HG03442 (cell line): Measurements from ENCODE around the gene AKT1.
A peak's percentile ranks its signal among the peaks of the same experiment; 100 is the strongest.

Experiments
- ATAC-seq: cut with Tn5 transposase; IDR thresholded peaks from one replicate; pipeline ENCODE4 v1.9.1; 2021; ENCODE audit warnings: mild to moderate bottlenecking, moderate library complexity; ENCODE audit not compliant: unreplicated experiment

AKT1 gene

DNA sequence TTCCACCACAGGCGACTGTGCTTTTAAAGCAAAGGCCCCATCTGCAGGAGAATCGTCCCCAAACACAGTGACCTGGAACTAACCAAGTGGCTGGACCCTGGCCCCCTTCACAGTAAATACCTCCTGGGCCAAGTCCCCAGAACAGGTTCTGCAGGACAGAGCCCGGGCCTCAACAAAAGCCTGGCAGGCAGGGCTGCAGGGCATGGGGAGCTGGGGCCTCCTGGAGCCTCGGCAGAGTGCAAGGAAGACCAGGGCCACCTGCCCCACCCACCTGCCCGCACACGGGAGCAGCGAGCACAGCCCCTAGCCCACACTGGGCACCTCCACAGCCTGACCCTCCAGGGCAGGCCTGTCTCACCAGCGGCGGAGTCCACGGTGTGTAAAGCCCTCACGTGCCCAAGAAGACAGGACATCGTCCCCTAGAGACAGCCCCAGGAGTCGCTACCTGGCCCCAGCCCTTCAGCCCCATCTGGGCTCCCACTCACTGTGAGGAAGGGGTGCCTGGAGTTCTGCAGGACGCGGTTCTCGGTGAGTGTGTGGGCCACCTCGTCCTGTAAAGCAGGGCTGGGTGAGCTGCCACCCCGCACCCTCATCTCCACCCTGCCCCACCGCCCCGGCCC is 21.0 kb downstream of the AKT1 start:
- ATAC-seq = no peak

GRCh38 chr14:104773505-104774452 is 21.8 kb downstream of the AKT1 start:
- no peak for ATAC-seq

DNA sequence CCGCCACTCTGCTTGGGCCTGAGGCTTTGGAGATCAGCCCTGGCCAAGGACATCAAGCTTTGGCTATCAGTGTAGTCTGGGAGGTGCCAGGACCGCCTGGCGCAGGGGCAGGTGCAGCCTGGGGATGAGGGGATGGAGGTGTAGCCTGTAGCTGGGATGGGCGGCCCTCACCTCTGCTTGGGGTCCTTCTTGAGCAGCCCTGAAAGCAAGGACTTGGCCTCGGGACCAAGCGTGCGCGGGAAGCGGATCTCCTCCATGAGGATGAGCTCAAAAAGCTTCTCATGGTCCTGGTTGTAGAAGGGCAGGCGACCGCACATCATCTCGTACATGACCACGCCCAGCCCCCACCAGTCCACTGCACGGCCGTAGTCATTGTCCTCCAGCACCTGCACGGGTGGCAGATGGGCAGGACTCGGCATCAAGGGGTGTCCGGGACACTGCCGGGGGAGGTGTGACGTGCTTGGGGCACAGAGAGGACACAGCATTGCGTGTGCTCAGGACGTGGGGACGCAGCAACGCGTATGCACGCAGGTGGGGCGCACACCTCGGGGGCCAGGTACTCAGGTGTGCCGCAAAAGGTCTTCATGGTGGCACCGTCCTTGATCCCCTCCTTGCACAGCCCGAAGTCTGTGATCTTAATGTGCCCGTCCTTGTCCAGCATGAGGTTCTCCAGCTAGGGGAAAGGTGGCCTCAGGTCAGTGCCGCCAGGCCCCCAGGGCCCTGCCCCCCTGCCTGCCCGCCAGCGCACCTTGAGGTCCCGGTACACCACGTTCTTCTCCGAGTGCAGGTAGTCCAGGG is 22.6 kb downstream of the AKT1 start:
- no peak for ATAC-seq

GRCh38 chr14:104771918-104772706 is 23.4 kb downstream of the AKT1 start:
- no peak for ATAC-seq

DNA sequence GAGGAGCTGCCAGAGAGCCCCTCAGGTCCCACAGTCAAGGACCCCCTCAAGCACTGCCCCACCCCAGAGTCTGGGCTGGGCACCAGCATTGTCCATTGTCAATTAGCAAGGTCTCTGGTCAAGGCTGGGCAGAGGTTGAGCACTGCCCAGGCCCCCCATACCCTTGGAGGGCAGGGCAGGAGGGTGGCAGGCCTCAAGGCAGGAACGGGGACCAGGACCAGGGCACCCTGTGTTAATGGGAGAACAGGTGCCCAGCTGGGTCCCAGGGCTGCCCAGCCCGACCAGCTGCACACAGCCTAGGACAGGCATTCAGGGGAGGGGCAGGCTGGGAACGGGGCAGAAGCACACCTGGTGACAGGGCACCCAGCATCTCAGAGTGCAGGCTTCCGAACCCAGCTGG is 24.2 kb downstream of the AKT1 start:
- no peak for ATAC-seq

DNA sequence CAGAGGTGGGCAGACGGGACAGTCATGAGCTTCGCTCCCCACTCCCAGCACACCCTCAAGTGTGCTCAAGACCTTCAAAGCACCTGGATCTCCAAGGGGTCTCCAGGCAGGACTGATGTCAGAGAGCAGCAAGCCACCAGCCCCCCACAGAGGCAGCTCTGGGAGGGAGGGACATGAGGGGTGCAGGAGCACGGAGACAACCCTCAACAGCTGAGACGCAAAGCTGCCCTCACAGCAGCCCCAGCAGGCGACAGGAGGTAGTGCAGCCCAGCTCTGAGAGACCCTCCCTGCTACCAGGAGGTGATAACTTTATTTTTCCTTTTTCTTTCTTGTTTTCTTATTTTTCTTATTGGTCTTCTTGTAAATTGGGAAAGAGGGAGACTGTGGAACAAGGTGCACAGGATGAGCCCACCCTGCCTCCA is 24.7 kb downstream of the AKT1 start:
- no peak for ATAC-seq

DNA sequence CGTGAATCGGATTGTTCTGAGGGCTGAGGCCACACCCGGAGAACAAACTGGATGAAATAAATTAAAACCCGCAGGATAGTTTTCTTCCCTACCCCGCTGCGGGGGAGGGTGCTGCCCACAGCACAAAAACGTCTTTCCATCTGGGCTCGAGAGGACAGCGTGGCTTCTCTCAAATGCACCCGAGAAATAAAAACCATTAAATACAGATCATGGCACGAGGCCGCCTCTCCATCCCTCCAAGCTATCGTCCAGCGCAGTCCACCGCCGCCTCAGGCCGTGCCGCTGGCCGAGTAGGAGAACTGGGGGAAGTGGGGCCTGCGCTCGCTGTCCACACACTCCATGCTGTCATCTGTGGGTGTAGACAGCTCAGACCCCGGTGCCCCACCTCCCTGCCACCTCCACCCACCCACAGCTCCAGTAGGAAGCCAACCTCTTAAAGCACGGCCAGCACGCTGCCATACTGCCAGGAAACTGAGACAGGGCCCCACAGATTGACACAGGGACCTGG is 25.4 kb downstream of the AKT1 start:
- no peak for ATAC-seq

DNA sequence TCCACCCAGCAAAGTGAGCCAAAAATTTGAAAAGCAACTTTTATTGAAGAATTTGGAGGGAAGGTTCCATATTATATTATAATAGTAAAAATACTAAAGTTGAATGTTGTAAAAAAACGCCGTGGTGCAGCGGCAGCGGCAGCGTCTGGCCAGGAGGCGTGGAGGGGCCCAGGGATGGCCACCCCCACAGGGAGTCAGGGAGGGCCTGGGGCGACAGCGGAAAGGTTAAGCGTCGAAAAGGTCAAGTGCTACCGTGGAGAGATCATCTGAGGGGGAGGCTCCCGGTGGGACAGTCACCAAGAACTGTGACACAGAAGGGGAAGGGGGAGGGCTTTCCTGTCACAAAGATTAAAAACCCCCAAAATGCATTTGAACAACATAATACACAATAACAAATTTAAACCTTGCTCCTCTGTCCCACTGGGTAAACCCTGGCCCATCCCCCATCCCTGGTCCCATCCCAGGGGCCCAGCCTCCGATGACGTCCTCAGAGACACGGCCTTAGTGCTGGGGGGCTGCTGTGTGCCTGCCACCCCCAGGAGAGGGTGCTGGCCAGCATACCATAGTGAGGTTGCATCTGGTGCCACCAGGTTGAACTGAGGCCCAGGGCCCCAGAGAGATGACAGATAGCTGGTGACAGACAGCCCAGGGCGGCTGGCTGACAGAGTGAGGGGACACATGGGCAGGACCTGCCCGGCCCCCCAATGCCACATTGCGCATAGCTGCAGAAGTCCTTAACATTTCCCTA is 26.1 kb downstream of the AKT1 start:
- no peak for ATAC-seq

DNA sequence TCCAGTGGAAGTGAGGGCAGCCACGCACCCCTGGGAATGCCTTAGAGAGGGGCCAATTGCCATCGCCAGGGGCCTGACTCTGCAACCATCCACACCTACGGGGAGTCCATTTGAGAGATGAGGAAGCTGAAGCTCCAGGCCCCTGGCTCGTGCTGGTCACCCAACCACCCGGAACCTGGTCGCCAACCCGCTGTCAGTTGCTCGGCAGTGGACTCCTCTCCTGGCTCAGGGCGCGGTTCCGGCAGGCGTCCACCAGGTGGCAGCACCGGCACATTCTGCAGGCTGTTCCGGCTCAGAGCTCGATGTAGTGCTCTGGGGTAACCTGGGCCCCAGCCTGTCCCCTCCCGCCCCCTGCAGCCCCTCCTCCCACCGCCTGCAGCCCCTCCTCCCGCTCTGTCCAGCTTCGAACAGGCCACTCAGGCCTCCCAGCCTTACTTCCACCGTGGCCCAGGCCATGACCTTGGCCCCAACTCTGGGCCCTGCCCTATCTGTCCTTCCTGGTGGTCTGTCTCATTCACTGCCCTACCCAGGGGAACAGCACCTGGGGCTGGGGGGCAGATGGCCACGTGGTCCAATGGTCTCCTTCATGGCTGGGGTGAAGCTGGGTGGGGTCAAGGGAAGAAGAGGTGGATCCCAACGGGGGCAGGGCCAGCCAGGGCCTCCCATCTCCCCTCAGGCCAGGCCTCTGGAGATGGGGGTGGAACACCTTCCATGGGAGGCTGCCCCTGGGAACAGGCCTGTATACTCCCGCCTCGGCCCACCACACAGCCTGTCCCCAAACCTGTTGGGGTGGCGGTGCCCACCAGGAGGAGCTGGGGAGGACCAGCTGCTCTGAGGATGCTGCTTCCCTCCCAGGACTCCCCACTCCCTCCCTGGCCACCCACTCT is 26.9 kb downstream of the AKT1 start:
- peak; percentile 65 for ATAC-seq

DNA sequence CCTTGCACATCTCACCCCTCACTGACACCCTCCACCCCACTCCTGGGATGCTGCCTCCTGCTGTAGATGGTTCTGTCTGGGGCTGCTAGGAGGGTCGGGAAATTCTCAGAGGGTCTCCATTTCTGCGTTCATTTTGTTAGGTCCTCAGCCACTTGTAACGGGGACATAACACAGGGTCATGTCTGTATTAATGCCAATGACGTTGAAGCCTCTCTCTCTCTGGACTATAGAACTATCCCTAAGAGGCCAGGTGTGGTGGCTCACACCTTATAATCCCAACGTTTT is 28.0 kb downstream of the AKT1 start:
- no peak for ATAC-seq

- no peak for ATAC-seq
These were observed 28.5 kb downstream of the AKT1 start for GRCh38 chr14:104766863-104767633.

DNA sequence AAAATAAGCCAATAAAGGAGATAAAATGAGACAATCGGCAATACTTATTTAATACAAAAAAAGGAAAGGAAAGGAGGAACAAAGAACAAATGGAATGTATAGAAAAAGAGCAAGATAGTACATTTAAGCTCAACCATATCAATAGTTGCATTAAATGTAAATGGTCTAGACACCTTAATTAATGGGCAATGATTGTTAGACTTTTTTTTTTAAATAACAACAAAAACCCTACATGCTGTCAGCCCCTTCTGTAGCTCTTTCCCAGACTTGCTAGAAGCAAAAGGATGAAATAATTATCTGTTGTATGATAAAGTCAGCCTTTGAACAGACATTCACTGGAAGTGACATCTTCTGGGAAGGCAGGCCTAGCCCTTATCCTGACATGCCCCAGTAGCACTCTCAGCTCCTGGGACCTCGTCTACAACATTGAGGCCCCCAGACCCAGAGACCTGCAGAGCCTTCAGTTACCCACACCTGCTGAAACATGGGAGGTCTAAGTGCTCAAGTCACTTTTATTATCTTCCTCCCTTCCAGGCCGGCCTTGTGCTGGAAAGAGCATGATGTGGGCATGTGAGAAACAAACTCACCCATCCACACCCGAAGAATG is 29.2 kb downstream of the AKT1 start:
- no peak for ATAC-seq

DNA sequence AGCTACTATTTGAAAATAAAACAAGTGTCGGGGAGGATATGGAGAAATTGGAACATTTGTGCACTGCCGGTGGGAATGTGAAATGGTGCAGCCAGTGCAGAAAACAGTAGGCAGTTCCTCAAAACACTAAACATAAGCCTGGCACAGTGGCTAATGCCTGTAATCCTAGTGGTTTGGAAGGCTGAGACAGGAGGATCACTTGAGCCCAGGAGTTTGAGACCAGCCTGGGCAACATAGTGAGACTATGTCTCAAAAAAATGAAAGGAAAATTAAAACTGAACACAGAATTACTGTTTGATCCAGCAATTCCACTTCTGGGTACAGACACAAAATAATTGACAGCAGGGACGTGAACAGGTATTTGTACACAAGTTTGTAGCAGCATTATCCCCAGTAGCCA is 30.0 kb downstream of the AKT1 start:
- ATAC-seq = no peak

- ATAC-seq = no peak
These were observed 36.3 kb downstream of the AKT1 start for GRCh38 chr14:104758981-104759969.

DNA sequence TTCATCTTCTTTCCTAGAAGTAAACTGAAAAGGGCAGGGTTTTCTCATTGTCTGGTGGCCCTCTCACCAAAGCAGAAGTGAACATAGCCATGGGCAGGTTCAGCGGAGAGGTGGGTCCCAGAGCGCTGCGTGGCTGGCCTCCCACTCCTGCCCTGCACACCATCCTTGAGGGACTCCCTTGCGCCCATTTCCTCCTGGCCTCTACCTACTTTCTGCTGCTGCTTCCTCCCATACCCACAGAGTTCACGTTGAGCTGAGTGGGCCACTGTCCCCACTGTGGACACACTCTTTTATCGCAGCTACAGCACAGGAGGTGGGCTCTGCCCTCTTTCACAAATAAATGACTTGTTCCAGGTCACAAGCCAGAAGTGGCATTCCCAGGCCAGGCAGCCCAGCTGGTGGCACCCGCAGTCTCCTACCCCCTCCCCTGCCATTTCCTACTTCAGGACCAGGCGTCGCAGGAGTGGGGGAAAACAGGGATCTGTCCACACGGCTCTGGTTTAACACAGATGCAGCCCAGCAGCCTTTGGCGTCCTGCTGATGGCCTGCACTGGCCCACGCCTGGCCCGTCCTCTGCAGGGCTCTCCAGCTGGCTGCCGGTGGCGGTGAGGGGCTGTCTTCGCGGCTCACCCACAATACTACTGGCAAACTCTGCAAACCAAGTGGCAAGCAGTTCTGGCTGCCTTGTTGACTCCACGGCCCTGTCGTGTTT is 37.7 kb downstream of the AKT1 start:
- no peak for ATAC-seq

DNA sequence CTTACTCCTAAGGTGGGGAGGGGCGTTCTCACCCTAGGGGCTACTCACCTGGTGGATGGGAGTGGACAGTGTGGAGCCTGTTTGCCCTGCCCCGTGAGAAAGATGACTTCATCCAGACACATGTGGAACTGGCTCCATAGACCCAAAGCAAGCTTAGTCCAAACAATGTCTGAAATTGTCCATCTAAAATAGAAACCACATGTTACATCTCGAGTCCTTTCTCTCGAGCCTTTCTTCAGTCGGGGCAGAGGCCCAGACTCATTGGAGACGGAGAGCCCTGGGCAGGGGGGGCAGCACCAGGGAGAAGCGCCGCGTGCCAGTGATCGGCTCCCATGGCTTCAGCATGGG is 38.3 kb downstream of the AKT1 start:
- ATAC-seq = no peak
